G401 (cell line): Measurements from ENCODE around the gene TAPBPL. TPM values are rescaled to one million over a fixed set of nuclear protein-coding genes. Genes with fewer than 3 reads are reported as not detected.
A peak's percentile ranks its signal among the peaks of the same experiment; 100 is the strongest.
"Not testable (repeated sequence)": the region's sequence is repeated elsewhere in the genome, so short reads cannot be mapped to it uniquely, and the experiment has no call there.

ENCODE experiments used
- DNase-seq: peaks from one replicate; pipeline ENCODE4 v3.0.0-alpha.2; 2015; ENCODE audit warnings: low spot score
- in situ Hi-C: cut with HindIII; loops from 2 replicates; pipeline ENCODE4 v1.10.0; 2016; ENCODE audit warnings: low sequenced_read_pairs, mixed read lengths
- total RNA-seq: library from RNA; depleted of rRNA; stranded (reverse); fragments of >200 nt; shearing (Covaris generic); gene quantifications from 2 replicates; pipeline ENCODE4 v1.2.3, GENCODE V29; 2014

The TAPBPL gene
- total RNA-seq, 1 experiment from 2014 or later = not detected

DNA sequence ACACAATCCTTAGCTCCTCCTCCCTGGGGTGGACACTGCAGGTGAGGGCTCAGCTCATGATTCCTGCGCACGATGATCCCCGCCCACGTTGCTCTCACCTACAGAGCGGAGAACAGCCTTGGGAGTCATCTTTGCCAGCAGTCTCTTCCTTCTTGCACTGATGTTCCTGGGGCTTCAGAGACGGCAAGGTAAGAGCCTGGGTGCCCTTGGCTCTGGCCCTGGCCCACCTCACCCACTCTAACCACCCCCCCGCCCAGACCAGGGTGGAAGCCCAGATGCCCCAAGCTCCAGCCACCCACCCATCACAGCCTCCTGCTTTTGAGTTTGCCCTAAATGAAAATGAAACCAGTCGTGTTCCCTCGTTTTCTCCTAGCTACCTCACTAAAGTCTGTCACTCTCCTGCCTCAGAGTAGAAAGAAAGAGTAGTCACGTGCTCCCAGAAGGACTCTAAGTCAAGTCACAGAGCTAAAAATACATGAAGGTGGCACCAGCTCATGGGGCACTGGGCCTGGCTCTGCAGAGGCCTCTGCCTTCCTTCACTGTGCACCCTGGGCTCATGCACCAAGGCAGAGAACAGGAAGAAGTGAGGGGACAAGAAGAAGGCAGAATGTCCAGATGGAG is 9.0 kb downstream of the TAPBPL start:
- no peak for DNase-seq
- in situ Hi-C loops = no loop called here

DNA sequence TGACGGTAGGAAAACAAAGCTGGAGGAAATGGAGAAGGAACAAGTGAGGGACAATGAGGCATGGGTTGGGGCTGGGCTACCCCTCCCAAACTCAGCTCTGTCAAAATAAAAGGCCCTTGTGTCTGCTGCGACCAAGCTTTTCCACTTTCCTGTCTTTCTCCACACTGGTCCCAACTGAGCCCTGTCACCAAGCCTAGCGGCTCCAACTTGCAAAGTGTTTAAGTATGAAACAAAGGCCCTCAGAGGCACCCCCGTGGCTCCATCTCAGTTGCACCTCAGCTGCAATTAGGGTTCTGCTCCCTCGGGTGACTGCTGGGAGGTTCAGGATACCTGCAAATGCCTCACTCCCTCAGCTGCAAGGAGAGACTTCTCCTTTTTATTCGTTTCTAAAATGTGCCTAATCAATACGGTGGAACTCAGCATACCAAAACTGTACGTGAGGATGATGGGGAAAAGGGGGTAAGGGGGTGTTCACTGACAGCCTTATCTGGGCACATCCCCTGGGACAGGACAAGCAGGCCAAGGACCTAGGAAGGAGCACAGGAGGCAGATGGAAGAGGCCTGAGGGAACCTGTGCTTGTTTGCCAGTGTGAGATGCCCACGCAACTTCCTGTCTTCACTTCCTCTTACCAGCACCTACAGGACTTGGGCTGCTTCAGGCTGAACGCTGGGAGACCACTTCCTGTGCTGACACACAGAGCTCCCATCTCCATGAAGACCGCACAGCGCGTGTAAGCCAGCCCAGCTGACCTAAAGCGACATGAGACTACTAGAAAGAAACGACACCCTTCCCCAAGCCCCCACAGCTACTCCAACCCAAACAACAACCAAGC is 9.8 kb downstream of the TAPBPL start:
- DNase-seq = no peak
- in situ Hi-C loops = no loop called here

DNA sequence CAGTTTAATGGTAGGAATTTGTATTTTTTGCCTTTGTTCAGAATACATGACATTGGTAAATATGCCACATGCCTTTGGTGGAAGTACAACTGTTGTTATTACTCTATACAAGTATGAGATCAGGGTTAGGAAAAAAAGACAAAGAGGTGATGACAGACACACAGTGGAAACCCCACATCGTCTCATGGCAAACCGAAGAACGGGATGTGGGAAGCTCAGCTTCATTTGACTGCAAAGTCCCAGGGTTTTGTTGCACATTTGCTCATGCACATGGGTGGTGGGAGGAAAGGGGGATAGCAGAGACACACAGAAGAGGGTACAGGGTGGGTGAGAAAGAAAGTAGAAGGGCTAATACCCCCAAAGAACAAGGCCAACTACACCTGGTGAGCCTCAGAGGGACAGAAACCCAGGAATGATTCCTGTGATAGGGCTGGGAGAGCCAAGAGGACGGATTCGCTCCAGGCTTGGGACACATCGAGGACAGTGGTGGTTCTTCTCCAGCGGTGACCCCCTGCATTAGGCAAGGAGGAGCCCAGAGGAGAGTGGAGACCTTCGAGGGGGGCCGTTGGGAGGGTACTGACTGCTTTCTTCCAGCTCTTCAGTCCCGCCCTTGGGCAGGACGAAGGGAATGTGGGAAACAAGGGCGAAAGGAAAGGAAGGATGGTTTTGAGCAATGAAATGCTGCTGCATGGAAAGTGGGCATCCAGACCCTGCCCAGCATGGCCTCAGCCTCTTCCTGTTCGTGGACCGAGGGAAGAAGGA is 10.6 kb downstream of the TAPBPL start:
- DNase-seq = no peak
- in situ Hi-C loops = no loop called here

DNA sequence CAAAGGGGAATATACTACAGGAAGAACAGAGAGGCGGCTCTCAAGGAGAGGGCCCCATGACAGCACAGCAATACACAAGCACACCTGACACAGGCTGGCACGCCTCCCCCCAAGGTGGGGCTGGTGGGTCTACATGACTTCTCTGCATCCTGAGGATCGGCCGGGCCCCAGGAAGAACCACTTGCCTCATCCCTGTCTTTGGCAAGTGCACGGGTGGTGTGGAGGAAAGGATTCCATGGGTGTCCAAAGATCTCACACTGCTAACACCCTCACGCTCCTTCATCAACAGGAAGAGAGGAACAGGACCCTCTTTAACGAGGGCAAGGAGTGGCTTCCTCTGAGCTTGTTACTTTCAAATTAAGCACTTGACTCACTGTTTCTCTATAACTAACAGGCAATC is 11.4 kb downstream of the TAPBPL start:
- no peak for DNase-seq
- in situ Hi-C loops = no loop called here

DNA sequence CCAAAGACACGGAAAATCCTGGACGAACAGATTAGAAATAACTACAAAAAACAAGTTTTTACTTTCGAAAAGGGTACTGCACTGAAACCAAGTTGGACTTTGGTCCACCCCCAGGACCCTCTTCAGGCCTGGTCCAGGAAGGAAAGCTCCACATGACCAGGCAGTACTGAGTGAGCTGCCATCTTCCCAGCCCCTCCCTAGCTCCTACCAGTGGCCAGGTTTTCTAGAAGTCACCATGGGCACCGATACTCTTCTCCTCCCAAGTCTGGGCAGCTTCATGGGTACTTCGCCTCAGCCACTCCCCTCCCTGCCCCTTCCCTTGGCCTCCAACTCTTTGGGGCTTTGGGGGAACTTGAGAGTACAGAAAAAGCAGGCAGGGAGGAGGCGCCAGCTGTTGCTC is 12.0 kb downstream of the TAPBPL start:
- no peak for DNase-seq
- in situ Hi-C loops = no loop called here

DNA sequence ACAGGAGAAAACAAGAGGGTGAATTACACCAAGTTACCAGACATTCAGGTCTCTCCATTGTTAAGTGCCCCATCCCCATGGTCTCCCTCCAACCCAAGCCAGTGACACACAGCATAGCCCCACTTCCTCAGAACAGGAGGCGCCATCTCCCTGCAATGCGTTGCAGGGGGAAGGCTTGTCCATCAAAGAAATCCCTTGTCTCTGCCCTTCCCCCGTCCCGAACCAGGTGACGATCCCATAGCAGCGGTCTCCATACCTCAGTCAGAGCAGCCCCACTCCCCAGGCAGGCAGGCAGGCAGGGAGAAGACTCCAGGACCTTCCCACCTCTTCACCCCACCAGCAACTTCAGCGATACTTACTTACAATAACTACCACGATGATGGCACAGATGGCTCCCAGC is 12.7 kb downstream of the TAPBPL start:
- DNase-seq = peak; percentile 37
- in situ Hi-C loops = no loop called here

DNA sequence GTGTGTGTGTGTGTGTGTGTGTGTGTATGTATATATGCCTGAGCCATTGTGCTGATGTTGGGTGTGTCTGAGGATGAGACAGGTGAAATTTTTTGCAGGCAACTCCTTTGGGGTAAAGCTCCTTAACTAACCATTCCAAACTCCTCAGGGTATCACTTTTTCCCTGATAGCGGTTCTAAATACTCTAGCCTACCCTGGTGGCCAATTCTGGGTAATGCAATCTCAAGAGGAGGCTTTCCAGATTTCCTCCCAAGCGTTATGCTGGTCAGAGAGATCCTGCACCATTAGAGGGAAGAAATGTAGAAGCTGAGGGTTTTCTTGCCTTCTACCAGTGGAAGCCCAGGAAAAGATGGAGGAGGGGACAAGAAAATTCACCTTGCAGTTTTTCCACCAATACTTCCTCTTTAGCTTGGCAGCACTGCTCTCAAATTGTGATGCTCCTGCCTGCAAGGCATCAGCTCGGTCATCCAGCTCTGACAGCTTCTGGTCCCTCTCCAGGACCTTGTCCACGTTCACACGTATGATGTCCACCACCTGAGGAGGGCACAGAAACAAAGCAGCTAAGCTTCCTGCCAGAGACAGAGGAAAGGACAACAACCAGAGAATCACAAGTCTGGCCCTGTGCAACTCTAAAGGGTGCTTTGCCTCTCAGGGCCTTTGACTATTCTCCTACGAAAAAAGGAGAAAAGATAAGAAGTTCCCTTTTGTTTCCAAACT is 13.8 kb downstream of the TAPBPL start:
- in situ Hi-C loops = no loop called here
- peak; percentile 81 for DNase-seq

DNA sequence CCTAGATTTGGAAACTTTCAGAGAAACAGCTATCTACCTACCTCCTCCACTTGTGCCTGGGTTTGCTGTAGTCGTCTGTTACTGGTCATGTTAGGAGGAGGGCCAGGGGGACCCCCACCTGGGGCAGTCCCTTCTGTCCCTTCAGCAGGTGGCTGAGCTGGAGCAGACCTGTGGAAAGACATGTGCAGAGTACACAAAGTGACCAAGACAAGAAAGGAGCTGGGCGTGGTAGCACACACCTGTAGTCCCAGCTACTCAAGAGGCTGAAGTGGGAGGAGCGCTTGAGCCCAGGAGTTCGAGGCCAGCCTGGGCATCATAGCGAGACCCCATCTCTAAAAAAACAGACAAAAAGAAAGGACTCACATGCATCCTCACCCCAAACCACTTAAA is 14.3 kb downstream of the TAPBPL start:
- no peak for DNase-seq
- in situ Hi-C loops = no loop called here

DNA sequence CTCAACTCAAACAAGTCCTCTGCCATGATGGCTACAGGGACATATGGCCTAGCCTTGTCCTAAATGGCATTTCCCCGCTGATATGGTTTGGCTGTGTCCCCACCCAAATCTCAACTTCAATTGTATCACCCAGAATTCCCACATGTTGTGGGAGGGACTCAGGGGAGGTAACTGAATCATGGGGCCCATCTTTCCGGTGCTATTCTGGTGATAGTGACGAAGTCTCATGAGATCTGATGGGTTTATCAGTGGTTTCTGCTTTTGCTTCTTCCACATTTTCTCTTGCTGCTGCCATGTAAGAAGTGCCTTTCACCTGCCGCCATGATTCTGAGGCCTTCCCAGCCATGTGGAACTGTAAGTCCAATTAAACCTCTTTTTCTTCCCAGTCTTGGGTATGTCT is 14.9 kb downstream of the TAPBPL start:
- in situ Hi-C loops, DNase-seq: not testable (repeated sequence)

DNA sequence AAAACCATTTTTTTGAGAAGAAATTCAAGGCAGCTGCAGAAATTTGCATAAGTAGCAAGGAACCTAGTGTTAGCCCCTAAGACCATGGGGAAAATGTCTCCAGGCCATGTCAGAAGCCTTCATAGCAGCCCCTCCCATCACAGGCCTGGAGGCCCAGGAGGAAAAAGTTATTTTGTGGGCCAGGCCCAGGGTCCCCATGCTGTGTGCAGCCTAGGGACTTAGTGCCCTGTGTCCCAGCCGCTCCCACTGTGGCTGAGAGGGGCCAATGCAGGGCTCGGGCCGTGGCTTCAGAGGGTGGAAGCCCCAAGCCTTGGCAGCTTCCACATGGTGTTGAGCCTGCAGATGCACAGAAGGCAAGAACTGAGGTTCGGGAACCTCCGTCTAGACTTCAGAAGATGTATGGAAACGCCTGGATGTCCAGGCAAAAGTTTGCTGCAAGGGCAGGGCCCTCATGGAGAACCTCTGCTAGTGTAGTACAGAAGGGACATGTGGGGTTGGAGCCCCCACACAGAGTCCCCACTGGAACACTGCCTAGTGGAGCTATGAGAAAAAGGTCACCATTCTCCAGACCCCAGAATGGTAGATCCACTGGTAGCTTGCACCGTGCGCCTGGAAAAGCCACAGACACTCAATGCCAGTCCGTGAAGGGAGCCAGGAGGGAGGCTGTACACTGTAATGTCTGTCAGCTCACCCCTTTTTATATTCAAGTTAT is 15.9 kb downstream of the TAPBPL start:
- DNase-seq, in situ Hi-C loops: not testable (repeated sequence)

DNA sequence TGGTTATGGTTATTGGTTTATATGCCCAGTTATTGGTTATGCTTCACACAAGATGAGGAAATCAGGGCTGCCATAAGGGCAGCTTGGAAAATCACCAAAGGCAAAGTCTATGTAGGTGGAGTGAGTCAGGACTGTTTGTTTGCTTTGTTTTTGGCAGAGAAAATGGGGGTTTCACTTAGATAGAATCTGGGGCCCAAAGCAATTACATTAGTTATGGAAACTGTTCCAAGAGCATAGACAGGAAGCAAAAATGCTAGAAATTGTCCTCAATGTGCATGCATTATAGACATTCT is 16.4 kb downstream of the TAPBPL start:
- in situ Hi-C loops = no loop called here
- DNase-seq = no peak

DNA sequence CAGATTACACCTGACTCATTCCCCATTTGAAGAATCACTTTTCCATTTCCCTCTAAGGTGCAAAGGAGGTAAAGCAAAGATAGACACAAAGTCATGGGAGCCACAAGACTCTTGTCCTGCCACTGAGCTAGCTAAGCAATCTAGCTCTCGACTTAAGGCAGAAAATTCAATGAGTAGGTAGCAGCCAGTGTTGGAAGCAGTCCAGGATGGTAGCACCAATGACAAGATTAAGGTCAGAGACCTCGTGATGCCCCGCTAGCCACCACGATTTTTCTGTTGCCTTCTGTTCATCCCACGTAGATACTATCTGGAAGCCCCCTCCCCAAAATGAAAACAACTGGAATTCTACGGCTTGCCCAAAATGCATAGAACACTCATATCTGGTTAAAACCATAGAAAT is 17.2 kb downstream of the TAPBPL start:
- in situ Hi-C loops = no loop called here
- no peak for DNase-seq

DNA sequence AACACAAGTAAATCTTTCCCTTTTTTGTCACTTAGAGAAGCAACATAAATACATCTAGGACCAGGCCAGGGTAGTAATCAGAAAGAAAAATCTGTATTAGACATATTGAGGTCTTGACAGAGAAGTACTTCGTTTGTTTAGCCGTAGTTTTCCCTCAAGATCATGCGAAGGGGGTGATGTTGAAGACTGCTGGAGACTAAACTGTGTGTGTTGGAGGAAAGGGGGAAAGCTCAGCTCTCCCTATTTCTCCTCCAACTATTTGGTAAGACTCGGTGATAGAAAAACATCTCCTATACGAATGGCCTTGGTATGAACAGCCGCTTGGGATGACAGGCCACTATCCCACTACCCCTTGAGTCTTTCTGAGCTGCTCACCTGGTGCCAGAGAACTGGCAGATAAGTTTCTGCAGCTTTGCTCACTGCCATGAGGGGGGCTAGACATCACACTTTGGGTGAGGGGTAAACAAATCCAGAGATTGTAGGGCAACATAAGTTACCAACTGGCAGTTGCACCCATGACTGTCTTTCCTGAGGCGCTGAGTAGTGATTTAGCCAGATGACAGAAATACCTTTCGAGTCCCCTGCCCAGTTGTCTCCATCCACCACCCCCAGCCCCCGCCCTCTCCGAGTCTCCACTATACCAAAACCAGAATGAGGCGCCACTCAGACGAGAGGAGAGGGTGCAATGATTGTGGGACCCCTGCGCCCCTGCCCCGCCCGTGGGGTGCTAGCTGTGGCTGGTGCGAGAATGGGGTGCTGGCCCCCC is 17.9 kb downstream of the TAPBPL start:
- DNase-seq = peak; percentile 23
- in situ Hi-C loops = no loop called here

DNA sequence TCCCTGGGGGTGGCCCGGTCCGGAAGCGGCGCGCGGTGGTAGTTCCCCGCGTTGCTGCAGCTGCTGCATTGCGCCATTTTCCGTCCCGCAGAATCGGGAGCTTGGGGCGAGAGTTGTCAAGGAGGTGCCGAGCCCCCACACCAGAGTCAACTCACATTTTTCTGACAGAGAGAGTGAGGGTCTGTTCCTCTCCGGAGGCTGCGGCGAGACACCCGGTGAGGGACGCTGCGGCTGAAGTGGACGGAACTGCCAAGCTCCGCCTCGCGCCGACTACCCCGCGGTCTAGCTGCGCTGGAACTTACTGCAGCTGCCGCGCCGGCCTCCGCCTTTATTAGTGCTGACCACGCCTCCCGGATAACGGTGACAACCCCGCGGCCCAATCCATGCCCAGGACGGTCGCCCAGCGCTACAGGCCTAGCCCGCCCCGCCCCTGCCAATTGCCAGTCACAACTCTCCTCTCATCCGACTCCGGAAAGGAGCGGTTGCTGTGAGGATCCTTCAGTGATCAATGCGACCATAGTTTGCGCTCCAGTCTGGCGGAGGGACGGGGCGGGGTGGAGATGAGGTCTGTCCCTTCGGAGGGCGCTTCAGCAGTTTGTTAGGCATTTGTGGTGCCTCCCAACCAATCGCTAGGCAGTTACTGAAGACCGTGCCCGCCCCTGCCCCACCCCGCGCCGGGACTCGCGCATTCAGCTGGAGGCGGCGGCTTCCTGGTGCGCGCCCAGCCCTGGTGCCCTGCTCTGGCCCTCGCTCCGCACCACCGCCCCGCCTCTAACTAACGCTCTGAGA is 18.7 kb downstream of the TAPBPL start, which contains the start of gene VAMP1:
VAMP1 (minus strand) TSS at position 303 of the 789 bp plus-strand sequence; CDS start at position 157, 146 bp downstream.
- in situ Hi-C loops = no loop called here

DNA sequence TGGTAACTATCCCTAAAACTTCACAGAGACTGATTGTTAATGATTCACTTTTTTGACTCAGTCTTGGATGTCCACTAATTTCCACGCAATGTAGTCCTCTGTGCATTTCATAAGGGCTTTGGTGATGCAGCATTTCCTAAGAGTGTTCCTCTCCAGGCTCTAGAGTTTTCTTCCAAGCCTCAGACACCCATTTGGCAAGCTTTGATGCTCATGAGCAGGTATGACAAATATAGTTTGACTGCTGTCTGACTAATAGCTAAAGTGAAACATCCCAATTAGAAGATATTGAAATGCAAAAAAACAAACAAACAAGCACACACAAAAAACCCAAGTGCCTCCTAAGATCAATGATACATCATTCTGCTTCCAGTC is 20.1 kb downstream of the TAPBPL start:
- in situ Hi-C loops = no loop called here
- DNase-seq = no peak

More for the DNA sequence above, 18.7 kb downstream of the TAPBPL start, which contains the start of gene VAMP1:
- DNase-seq = peak; percentile 96

DNA sequence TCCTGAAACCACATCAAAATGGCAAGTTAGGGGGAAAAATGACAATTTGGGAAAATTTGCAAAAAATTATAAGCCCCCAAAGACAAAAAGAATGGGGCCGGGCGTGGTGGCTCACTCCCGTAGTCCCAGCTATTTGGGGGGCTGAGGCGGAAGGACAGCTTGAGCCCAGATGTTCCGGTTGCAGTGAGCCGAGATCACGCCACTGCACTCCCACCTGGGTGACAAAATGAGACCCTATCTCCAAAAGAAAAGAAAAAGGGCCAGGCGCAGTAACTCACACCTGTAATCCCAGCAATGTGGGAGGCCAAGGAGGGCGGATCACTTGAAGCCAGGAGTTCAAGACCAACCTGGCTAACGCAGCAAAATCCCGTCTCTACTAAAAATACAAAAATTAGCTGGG is 20.6 kb downstream of the TAPBPL start:
- no peak for DNase-seq
- in situ Hi-C loops = no loop called here

DNA sequence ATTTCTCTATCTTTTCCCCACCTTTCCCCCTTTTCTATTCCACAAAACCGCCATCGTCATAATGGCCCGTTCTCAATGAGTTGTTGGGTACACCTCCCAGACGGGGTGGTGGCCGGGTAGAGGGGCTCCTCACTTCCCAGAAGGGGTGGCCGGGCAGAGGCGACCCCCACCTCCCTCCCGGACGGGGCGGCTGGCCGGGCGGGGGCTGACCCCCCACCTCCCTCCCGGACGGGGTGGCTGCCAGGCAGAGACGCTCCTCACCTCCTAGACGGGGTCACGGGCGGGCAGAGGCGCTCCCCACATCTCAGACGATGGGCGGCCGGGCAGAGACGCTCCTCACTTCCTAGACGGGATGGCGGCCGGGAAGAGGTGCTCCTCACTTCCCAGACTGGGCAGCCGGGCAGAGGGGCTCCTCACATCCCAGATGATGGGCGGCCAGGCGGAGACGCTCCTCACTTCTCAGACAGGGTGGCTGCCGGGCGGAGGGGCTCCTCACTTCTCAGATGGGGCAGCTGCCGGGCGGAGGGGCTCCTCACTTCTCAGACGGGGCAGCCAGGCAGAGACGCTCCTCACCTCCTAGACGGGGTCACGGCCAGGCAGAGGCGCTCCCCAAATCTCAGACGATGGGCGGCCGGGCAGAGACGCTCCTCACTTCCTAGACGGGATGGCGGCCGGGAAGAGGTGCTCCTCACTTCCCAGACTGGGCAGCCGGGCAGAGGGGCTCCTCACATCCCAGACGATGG is 23.6 kb downstream of the TAPBPL start:
- DNase-seq, in situ Hi-C loops: not testable (repeated sequence)
